Measurements from ENCODE around the gene MCIDAS.

MCIDAS gene

GRCh38 chr5:55222092-55222984 lies 4.8 kb downstream of the MCIDAS start:
- no peak for DNase-seq

GRCh38 chr5:55220433-55221185 lies 6.5 kb downstream of the MCIDAS start:
- no peak for DNase-seq

- DNase-seq = no peak
Observed at GRCh38 chr5:55219770-55220169, 7.3 kb downstream of the MCIDAS start.

DNA sequence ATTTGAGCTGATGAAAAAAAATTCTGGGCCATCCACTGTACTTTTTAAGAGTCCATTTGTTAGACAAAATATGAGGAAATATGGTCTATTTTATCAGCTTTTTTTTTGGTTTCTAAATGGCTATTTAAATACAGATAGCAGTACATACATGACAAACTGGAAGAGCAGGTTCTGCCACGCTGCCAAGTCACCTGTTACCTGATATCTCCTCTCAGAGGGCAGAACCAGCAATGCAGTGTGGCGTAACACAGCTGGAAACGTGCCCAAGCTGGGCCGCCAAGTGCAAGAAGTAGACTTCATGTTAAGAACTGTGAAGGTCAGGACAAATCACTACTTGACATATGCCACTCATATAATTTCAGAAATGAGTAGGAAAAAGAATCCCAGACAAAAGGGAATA lies 8.1 kb downstream of the MCIDAS start:
- no peak for DNase-seq

DNA sequence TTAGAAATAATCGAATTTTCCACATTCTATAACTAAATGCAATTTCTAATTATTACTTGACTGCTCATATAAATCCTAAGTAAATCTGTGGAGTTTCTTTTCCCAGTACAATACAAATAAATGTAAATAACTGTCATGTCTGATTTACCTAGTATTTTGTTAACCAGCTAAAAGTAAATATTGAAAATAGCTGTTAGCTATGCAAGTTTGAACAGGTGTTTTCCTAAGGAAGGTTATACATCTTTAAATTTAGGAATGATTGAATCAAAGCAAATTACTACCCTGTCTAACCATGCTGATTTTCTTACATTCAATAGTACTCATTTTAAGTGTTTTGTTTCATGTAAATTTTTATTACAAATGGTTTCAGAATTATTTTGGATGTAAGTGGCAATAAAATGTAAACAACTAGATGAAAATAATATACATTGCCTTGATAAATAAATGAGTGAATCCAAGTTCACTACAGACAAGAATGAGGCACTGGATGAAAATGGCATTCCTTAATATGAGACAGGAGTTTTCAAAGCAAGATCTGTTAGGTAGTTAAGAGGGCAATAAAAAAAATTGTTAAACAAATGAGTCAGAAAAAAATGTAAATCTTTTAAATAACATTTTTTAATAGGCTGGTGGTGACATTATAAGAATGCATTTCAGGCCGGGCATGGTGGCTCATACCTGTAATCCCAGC lies 15.8 kb downstream of the MCIDAS start:
- DNase-seq = no peak

DNA sequence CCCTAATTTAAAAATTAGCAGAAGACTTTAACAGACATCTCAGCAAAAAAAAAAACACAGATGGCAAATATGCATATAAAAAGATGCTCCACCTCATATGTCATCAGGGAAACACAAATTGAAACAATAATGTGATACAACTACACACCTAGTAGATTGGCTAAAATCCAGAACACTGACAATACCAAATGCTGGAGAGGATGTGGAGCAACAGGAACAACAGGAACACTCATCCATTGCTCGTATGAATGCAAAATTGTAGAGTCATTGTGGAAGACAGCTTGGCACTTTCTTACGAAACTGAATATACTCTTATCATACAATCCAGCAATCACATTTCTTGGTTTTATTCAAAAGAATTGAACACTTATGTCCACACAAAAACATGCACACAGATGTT lies 22.1 kb downstream of the MCIDAS start:
- no peak for DNase-seq

- no peak for DNase-seq
Observed at GRCh38 chr5:55191165-55191564, 36.0 kb downstream of the MCIDAS start.

GRCh38 chr5:55188656-55189540 lies 38.2 kb downstream of the MCIDAS start:
- no peak for DNase-seq

GRCh38 chr5:55187370-55187769 lies 39.7 kb downstream of the MCIDAS start:
- no peak for DNase-seq

DNA sequence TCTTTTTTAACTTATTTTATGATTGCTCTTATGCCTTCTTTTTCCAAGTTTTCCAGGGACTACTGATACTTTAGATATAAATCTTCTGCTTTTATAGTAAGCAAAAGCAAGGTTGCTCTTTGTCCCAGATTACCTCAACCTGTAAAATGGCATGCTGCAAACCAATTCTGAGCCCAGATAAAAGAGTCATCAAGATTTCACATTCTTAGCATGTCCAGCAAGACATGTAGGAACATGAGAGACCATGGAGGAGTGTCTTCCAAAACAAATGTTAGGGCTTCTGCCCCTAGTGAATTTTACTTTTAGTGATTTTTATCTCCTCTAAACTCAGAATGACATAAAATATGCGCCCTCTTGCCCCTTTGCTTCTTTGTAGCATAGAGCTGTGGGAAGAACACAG lies 47.1 kb downstream of the MCIDAS start:
- DNase-seq = no peak

GRCh38 chr5:55177078-55177477 lies 50.0 kb downstream of the MCIDAS start:
- DNase-seq = no peak

- peak; percentile 76 for DNase-seq
Observed at GRCh38 chr5:55176176-55176818, 50.8 kb downstream of the MCIDAS start.

- DNase-seq = no peak
Observed at GRCh38 chr5:55175781-55176175, 51.3 kb downstream of the MCIDAS start.

DNA sequence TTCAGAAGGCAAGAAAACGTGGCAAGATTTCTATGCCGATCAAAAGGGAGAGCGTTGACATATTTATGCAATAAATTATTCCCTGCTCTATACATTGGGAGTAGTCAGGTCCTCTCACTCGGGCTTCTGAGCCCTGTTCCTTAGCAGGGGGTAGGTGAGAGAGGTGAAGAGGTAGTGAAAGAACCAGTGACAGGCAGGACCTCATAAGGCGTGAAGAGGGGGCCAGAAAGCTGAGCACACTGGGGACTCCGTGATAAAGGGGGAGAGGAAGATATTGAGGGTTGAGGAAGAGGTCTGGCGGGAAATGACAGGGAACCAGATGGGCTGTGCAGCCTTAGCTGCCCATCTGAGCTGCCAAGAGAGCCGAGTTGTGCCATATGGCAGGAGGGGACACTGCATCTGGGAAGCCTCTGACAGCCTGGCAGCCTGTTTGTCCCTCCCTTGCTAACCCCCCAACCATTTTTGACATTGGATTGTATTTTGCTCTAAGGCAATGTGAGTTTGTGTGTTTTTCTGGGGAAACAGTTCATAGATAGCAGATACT lies 53.4 kb downstream of the MCIDAS start:
- no peak for DNase-seq

DNA sequence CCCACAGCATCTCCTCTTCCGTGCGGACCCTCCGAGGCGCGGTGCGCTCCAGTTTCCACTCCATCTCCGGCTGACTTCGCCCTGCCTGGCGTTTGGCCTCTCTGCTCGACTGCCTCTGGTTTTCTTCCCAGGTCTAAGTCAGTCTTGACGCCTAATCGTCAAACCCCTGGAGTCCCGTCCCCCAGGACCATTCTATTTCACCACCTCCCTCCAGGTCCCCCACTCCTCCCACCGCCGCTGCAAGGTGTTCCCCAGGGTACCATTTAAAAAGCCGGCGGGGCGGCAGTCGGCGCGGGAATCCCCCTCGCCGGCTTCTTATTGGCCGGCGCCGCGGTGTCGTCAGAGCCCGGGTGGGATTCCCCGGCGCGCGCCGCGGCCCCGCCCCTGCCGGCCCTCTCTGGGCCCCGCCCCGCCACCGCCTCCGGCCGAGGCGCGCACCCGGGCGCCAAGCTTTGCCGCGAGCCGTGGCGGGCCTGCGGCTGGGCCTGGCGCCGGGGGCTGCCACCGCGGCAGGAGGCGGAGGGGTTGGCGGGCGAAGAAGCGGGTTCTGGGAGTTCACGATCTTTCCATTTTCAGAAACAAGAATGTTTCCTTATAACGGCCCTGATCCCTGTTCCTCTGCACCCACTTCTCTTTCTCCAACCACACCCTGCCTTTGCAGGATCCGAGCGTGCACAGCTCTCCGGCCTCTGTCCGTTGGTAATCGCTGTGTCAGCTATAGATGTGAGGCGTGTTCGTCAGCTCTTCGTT lies 54.0 kb downstream of the MCIDAS start, which contains the start of gene CDC20B:
Gene CDC20B (minus strand): TSS at position 241 of the 750 bp plus-strand sequence. CDS start 177 bp downstream, at position 64.
- DNase-seq = peak; percentile 79

- DNase-seq = peak; percentile 42
Observed at GRCh38 chr5:55172051-55172899, 54.8 kb downstream of the MCIDAS start.

GRCh38 chr5:55171471-55171870 lies 55.6 kb downstream of the MCIDAS start:
- DNase-seq = no peak
